Measurements from ENCODE around the gene TMOD1.

TMOD1 gene

DNA sequence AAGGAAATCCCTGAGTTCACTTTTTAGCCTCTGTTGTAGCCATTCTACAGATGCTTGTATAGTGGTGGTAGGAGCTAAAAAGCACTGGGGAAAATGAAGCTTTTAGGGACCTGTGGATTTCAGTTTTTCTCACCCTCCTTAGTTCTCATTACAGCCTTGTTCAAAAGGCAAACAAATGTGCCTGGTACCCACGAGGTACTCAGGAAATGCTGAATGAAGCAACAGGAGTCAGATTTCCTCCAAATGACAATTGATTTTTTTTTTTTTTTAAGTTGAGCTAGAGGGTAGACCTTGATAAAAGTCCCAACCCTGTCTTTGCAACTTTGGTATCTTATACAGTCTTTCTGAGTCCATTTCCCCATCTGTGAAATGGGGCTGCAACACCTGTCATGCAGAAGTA is 21.3 kb upstream of the TMOD1 start:
- no peak for TF ChIP-seq EZH2 (IDR thresholded peaks at IDR 0.05; ENCODE audit: borderline replicate concordance, low read length)
- TF ChIP-seq, protein P1, sequence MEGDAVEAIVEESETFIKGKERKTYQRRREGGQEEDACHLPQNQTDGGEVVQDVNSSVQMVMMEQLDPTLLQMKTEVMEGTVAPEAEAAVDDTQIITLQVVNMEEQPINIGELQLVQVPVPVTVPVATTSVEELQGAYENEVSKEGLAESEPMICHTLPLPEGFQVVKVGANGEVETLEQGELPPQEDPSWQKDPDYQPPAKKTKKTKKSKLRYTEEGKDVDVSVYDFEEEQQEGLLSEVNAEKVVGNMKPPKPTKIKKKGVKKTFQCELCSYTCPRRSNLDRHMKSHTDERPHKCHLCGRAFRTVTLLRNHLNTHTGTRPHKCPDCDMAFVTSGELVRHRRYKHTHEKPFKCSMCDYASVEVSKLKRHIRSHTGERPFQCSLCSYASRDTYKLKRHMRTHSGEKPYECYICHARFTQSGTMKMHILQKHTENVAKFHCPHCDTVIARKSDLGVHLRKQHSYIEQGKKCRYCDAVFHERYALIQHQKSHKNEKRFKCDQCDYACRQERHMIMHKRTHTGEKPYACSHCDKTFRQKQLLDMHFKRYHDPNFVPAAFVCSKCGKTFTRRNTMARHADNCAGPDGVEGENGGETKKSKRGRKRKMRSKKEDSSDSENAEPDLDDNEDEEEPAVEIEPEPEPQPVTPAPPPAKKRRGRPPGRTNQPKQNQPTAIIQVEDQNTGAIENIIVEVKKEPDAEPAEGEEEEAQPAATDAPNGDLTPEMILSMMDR (IDR thresholded peaks at IDR 0.05; ENCODE audit: low read length), result no peak
- H3K9me2 ChIP-seq (ENCODE audit: low read depth, low read length), result no peaks in the 10 kb centered on the region

DNA sequence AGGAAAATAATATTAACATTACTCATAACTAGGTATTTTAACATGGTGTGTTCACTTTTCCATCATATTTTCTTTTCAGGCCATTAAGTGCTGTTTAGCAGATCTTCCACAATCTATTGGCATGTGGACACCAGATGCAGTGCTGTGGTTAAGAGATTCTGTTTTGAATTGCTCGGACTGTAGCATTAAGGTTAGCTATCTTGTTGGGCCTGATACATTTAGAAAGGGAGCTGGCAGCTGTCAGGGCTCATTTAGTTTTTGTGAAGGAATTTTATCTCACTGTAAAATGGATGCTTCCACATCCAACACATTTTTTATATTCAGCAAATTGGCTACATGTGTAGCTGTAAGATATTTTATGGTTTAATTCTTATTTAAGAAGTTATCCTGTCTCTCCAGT is 20.7 kb upstream of the TMOD1 start:
- H3K36me3 ChIP-seq (ENCODE audit: insufficient read depth, low read length), result peaks cover 5% of the 10 kb centered on the region; the same call in 1 of the 2 replicates
- no peaks in the 10 kb centered on the region for H3K9me3 ChIP-seq (ENCODE audit: low read length)
- no peaks in the 10 kb centered on the region for H3K27me3 ChIP-seq (ENCODE audit: insufficient read depth, low read length)
- H3K27ac ChIP-seq (ENCODE audit: low read depth, low read length, poor library complexity, severe bottlenecking), result no peak overlapping the region
- H3K4me3 ChIP-seq (ENCODE audit: low read depth, low read length, poor library complexity, severe bottlenecking), result no peak overlapping the region
- no peaks in the 10 kb centered on the region for H4K20me1 ChIP-seq (ENCODE audit: insufficient read depth, low read length)
- H3K79me2 ChIP-seq (ENCODE audit: insufficient read depth, low read length), result no peaks in the 10 kb centered on the region
- H3K9me2 ChIP-seq (ENCODE audit: low read depth, low read length), result no peaks in the 10 kb centered on the region
- no peak overlapping the region for H3K9ac ChIP-seq (ENCODE audit: low read length)
- no peak overlapping the region for H2AFZ ChIP-seq (ENCODE audit: low read length)
- no peaks in the 10 kb centered on the region for H3F3A ChIP-seq (ENCODE audit: insufficient read depth, low read length)
- TF ChIP-seq, protein P1 (IDR thresholded peaks at IDR 0.05; ENCODE audit: low read length), result no peak
- TF ChIP-seq EZH2 (IDR thresholded peaks at IDR 0.05; ENCODE audit: borderline replicate concordance, low read length), result no peak
- H3K4me2 ChIP-seq (ENCODE audit: low read length), result no peak overlapping the region
- H3K4me1 ChIP-seq (ENCODE audit: insufficient read depth, low read length, severe bottlenecking), result no peaks in the 10 kb centered on the region

More for the DNA sequence above, 21.3 kb upstream of the TMOD1 start:
- Histone ChIP-seq H3K4me2 (ENCODE audit: low read length) (no peak overlapping the region), H4K20me1 (ENCODE audit: insufficient read depth, low read length) (no peaks in the 10 kb centered on the region), H2AFZ (ENCODE audit: low read length) (no peak overlapping the region), H3K9ac (ENCODE audit: low read length) (no peak overlapping the region), H3K4me1 (ENCODE audit: insufficient read depth, low read length, severe bottlenecking) (no peaks in the 10 kb centered on the region), H3K9me3 (ENCODE audit: low read length) (no peaks in the 10 kb centered on the region), H3K4me3 (ENCODE audit: low read depth, low read length, poor library complexity, severe bottlenecking) (no peak overlapping the region), H3K36me3 (ENCODE audit: insufficient read depth, low read length) (peaks cover 5% of the 10 kb centered on the region; the same call in 1 of the 2 replicates), H3K27me3 (ENCODE audit: insufficient read depth, low read length) (no peaks in the 10 kb centered on the region), H3F3A (ENCODE audit: insufficient read depth, low read length) (no peaks in the 10 kb centered on the region), H3K79me2 (ENCODE audit: insufficient read depth, low read length) (no peaks in the 10 kb centered on the region), H3K27ac (ENCODE audit: low read depth, low read length, poor library complexity, severe bottlenecking) (no peak overlapping the region)

DNA sequence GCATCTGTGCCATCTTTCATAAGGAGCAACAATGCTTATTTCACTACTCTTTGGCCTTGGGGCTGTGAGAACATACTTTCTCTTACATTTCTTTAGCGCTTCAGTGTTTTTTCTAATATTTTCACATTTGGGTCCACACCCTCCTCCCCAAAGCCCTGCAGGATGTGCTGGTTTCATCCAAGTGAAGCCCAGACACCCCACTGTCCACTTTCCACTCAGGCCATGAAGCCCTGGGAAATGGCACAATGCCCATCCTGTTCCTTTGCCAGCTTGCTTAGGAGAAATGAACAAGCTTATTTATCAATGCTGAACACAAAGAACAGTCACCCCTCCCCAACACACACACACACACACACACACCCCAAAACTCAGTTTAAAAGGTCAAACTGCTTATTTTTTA is 17.3 kb upstream of the TMOD1 start:
- Histone ChIP-seq H3K4me1 (ENCODE audit: insufficient read depth, low read length, severe bottlenecking) (no peaks in the 10 kb centered on the region), H3K9ac (ENCODE audit: low read length) (no peak overlapping the region), H4K20me1 (ENCODE audit: insufficient read depth, low read length) (no peaks in the 10 kb centered on the region), H3K9me2 (ENCODE audit: low read depth, low read length) (no peaks in the 10 kb centered on the region), H3K36me3 (ENCODE audit: insufficient read depth, low read length) (peaks cover 5% of the 10 kb centered on the region; the same call in 1 of the 2 replicates), H3K9me3 (ENCODE audit: low read length) (no peaks in the 10 kb centered on the region), H2AFZ (ENCODE audit: low read length) (no peak overlapping the region), H3K4me3 (ENCODE audit: low read depth, low read length, poor library complexity, severe bottlenecking) (no peak overlapping the region), H3F3A (ENCODE audit: insufficient read depth, low read length) (no peaks in the 10 kb centered on the region), H3K79me2 (ENCODE audit: insufficient read depth, low read length) (no peaks in the 10 kb centered on the region), H3K27me3 (ENCODE audit: insufficient read depth, low read length) (no peaks in the 10 kb centered on the region), H3K4me2 (ENCODE audit: low read length) (no peak overlapping the region), H3K27ac (ENCODE audit: low read depth, low read length, poor library complexity, severe bottlenecking) (no peak overlapping the region)
- no peak for TF ChIP-seq EZH2 (IDR thresholded peaks at IDR 0.05; ENCODE audit: borderline replicate concordance, low read length)
- TF ChIP-seq, protein P1 (IDR thresholded peaks at IDR 0.05; ENCODE audit: low read length), result no peak
